ENCODE measurements around the gene SLC30A2.

DNA sequence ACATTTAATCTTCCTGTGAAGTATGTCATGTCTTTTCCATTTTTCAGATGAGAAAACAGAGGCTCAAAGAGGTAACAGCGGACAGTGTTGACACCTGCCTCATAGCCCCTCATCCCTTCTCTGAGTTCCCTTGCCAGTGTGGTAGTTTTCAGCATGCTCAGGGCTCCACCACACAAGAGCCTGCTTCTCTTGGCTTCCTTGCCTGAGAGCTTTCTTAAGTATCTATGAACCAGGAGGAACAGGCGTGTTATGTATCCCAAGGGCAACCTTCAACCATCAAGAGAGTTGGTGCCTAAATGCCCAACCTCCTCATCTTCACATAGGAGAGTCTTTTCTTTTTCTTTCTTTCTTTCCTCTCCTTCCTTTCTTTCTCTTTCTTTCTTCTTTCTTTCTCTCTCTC is 42.2 kb downstream of the SLC30A2 start:
- TF ChIP-seq, protein P1, sequence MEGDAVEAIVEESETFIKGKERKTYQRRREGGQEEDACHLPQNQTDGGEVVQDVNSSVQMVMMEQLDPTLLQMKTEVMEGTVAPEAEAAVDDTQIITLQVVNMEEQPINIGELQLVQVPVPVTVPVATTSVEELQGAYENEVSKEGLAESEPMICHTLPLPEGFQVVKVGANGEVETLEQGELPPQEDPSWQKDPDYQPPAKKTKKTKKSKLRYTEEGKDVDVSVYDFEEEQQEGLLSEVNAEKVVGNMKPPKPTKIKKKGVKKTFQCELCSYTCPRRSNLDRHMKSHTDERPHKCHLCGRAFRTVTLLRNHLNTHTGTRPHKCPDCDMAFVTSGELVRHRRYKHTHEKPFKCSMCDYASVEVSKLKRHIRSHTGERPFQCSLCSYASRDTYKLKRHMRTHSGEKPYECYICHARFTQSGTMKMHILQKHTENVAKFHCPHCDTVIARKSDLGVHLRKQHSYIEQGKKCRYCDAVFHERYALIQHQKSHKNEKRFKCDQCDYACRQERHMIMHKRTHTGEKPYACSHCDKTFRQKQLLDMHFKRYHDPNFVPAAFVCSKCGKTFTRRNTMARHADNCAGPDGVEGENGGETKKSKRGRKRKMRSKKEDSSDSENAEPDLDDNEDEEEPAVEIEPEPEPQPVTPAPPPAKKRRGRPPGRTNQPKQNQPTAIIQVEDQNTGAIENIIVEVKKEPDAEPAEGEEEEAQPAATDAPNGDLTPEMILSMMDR (IDR thresholded peaks at IDR 0.05): no peak
- no peak for TF ChIP-seq POLR2A (IDR thresholded peaks at IDR 0.05)

Data from testis (tissue), 2 donors.